Measurements from ENCODE around the gene FBN2.
"Not testable (repeated sequence)": the region's sequence is repeated elsewhere in the genome, so short reads cannot be mapped to it uniquely, and the experiment has no call there.

The FBN2 gene

DNA sequence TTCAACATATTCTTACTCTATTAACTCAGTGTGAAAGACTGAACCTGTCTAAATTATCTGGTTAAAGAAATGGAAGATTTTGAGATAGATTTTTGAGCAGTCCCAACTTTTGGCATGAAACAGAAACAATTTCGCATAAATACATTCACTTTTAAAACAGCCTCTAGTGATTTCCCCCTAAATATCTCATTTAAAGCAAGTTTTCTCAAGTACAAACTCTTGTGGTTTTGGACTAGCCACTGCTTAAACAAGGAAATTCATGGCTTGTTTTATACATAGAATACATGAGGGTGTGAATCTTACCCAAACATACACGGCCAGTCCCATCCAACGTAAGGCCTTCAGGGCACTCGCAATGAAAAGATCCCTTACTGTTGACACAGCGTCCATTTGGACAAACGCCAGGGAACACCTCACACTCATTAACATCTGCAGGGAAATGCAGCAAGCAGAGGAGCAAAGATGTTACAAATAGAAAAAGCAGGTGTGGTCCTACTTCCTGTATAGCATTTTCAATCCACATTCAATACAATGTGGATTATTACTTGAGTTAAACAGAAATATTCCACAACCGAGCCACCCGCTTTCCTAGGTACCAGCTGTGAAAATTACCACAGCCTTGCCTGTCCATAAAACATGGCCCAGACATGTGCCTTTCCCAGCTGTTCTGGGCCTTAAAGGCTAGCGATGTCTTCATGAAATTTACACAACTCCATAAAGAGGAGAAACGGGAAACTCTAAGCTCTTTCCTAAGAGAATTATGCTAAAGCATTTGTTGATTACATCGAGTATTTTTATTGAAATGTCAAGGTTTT lies 188.8 kb downstream of the FBN2 start:
- peak; percentile 89 to 92 for DNase-seq

DNA sequence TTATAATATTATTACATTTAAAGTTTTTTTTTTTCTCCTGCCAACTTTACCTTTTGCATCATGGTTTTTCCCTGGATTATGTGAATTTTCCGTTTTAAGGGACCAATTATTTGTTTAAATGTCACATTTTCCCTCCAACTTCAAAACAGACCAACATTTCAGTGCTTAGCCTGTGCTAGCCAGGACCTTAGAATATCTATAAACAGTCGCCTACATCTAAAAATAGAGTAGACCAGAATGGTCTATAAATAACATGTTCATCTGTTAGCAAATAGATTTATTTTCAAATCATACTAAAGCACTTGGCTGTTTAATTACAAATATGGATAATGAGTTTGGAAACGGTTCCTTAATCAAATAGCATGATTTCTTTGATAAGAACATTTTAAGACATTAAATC lies 192.0 kb downstream of the FBN2 start:
- no peak for DNase-seq

DNA sequence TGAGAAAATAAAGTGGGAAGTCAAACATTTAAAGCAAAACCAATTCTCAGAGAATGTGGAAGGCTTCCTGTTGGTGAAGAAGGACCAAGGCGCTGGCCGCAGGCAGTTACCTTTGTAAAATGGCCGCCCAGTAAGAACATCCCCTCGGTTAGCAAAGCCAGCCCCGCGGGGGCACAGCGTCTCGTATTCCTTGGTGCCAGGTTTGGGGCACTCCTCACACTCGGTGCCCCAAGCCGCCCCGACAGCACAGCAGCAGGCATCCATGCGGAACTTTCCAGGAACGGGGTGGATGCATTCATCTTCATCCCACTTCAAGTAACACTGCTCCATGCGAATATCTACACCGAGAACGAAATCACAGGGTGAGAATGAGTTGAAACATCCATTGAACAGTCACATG lies 192.8 kb downstream of the FBN2 start:
- DNase-seq: no peak

DNA sequence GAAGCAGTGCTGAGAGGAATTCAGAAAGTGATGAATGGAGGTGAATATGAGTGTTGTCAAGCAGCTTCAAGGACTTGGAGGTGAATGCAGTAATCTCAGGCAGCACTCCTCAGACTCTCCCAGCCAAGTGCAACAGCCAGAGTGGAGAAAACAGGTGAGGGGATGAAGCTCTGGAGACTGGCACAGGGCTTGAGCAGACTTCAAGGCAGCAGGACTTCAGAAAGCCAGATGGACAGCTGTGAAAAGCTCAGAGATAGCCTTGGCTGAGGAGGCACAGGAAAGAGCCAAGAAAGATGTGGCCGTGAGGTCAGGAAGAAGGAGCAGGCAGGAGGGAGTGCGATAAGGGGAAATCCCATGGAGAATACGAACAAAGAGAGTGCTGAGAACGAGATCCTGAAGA lies 194.9 kb downstream of the FBN2 start:
- no peak for DNase-seq

DNA sequence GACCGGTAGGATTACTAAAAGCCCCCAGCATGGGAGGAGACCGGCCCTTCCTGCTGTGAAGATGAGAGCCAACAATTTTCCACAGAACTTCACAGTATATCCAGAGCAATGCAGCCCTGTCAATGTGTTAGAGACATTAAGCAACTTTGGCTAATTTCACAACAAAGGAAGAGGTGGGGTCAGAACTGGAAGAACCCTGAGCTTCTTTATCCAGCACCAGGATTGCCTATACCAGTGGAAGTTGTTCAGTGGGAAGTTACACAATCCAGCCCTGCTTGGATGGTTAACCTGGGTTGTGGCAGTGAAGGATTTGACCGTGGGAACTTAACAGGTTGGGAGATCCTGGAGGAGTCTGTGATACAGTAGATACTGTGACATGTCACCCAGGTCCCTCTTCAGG lies 197.0 kb downstream of the FBN2 start:
- DNase-seq: no peak

DNA sequence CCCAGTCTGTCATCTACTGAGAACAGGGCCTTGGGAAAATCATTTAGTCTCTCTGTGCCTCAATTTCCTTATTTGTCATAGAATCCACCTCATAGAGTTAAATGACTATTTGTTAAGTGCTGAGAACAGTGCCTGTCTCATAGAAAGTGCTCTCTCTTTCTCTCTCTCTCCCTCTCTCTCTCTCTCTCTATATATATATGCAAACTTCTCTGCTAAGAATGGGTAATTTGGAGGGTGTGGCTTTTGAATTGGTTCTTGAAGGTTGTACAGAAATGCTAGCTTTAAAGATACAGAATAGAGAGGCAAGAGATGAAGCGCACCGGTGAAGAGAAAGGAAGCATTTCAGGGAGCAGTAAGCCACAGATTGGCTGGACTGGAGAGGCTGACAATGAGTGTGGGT lies 197.4 kb downstream of the FBN2 start:
- DNase-seq: no peak

DNA sequence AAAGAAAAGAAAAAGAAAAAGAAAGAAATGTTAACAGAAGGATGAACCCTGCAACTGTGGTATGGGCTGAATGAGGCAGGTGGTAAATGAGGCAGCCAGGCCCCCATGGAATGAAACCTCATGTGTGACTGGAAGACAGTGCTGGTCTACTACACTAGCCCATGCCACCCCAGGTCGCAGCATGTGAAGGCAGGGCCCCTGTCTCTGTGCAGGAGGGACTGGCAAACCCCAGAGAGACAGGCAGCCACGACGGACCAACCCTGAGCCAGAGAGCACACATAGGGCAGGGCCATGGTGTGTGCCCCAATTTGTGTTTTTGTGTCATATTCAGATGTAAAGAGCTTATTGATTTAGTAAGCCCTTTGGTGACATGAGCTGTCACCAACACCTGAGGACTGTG lies 198.5 kb downstream of the FBN2 start:
- DNase-seq: no peak

DNA sequence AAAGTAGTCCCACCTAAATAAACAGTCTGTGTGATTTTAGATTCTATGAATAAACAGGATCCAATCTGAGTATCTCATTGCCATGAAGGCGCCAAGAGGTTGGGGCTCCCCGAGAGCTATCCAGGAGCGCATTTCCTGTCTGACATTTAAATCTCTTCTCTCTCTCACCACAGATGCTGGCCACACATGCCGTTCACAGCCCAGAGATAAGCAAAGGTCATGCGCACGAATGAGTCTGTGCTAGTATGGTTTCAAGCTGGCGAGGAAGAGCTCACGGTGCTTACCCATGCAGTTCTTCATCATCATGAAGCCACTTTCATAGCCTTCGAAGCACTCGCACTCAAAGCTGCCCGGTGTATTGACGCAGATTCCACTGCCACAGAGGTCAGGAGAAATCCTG lies 199.4 kb downstream of the FBN2 start:
- peak in 1 of 2 experiments; percentile 19 for DNase-seq

DNA sequence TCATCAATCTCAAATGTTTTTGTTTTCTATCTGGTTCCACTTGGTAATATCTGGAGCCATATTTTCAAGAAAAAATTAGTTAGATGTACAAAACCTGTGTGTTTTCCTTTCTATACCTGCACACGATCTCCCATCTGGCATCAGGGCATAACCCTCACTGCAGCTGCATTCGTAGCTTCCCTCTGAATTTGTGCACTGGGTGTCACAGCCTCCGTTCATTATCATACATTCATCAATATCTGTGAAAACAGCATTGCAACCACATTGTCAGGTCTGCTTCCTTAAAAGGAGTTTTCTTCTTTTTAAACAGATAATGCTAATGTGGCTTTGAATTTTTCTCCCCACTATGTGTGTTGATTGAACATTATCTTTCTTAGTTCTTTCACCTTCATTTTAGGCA lies 202.7 kb downstream of the FBN2 start:
- DNase-seq: no peak

DNA sequence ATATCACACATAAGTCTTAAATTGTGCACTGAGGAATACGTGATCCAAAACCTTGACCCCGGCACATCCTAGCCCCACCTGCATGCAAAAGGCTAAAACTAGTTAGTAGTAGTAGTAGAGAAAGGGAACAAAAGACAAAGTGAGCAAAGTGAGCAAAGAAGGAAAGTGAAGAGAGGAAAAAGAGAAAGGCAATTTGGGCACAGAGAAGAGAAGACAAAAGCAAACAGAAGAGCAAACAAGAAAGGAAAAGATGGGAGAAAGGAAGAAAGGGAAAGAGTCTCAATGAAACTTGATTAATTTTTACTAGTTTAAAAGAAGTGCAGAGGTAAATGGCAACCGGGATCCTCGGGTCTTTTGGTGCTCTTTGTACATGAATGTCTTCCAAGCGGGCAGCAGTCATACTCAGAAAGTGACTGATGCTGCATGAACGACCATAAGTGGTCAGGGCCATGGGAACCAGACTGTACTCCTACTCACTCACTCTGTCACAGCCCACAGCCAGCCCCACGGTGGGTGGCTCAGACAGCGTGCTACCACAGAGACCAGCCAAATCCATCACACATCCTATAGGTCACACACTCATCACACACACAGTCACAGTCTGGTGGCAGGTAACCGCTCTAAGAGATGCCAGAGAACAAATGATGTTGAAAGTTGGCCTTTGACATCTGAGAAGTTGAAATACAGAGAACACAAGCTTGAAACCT lies 203.9 kb downstream of the FBN2 start:
- no peak for DNase-seq

DNA sequence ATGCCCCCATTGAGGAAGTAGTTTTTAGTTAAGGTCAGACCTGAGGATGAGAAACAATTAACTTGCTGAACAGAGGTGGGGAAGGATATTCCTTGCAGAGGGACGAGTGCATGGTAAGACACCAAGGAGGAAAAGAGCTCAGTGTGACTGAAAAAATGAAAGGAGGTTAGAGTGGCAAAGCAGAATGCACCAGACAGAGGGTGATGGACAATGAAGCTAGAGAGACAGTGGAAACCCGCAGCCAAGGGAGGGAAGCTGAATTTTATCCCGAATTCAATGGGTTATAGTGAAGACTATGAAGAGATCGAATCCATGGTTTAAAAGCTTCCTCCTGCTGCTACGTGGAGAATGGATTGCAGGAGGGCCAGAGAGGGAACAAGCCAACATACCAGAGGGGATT lies 206.8 kb downstream of the FBN2 start:
- no peak for DNase-seq

DNA sequence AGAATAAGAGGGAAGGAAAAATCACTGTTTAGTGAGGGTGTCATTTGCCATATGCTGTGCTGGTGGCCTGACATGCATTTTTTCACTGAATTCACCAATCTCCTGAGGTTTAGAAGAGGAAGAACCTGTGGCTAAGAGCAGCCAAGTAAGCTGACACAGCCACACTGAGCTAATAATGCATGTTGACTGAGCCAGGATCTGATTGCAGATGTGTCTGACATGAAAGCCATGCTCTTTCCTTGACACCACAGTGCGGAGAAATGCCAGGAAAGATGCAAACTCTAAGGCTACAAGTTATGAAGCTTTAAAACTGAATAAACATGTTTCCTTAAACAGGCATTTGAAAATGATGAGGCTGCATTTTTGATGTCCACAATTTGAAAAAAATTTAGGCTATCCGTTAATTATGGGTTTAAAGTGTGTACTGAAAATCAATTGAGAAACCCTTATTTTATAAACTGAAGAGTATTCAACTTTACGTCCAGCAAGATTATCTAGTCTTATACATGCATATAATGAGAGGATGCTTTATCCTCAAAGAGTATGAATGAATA lies 208.6 kb downstream of the FBN2 start:
- DNase-seq: no peak

DNA sequence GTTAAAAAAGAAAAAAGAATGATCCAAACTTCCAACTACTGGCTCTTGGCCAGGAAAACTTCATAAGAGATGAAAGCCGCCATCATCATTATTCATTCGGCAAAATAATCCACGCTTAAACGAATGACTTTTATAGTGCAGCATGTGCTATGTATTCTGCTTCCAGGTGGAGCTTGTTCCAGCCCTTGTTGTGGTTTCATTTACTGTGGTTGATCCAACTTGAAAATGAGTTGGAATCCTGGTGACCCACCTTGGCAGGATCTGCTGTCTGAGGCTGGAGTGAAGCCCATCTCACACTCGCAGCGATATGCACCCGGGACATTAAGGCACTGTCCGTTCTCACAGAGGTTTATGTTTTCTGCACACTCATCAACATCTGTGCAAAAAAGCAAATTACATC lies 209.6 kb downstream of the FBN2 start:
- no peak for DNase-seq

DNA sequence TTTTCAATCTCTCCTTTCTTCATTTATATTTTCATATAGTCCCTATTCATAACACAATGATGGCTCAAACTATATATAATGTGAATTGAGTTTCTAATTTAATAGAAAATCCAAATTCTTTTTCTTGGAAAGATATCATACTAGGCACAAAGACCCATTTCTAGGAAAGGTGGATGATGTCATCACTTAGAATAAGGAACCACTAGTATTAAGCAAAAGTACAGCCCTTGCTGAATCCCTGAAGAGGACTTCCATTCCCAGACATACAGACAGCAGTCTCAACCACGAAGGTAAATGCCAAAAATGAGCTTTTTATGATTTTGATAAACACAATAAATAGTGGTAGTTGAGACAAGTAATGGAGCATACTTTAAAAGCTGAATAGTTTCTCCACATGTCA lies 210.0 kb downstream of the FBN2 start:
- no peak for DNase-seq

DNA sequence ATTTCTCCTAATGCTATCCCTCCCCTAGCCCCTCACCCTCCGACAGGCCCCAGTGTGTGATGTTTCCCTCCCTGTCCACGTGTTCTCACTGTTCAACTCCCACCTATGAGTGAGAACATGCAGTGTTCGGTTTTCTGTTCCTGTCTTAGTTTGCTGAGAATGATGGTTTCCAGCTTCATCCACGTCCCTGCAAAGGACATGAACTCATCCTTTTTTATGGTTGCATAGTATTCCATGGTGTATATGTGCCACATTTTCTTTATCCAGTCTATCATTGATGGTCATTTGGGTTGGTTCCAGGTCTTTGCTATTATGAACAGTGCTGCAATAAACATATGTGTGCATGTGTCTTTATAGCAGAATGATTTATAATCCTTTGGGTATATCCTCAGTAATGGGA lies 216.6 kb downstream of the FBN2 start:
- not testable (repeated sequence) for DNase-seq

DNA sequence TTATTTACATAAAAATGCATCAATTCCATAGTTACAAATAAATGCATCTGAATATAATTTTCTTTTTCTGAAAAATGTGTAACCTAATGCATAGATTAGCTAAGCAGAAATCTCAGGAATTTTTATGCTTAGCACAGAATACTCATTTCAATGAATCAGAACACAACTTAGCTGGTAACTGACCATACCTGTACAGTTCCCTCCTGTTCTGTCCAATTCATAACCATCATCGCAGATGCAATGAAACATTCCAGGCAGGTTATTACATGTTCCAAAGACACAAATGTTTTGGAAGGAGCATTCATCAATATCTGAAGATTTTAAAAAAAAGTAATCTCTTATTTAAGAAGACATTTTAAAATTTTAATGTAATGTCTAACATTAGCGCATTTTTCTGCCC lies 219.4 kb downstream of the FBN2 start:
- no peak for DNase-seq

DNA sequence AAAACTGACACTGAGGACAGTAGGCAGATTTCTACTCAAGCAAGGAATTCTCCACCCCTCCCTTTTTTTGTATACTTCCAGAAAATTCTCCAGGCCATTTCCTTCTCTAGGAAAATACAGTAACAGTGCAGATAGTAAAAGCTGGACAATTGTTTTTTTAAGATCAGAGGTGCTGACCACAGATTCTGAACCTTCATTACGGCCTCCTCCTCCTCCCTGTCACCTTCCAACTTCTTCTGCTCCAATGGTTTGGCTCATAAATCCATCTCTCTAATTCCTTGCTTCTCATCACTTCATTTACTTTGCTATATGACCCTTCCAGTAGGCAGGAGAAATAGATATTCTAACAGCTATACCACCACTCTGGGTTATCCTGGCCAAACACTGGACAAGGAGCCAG lies 220.6 kb downstream of the FBN2 start:
- no peak for DNase-seq

DNA sequence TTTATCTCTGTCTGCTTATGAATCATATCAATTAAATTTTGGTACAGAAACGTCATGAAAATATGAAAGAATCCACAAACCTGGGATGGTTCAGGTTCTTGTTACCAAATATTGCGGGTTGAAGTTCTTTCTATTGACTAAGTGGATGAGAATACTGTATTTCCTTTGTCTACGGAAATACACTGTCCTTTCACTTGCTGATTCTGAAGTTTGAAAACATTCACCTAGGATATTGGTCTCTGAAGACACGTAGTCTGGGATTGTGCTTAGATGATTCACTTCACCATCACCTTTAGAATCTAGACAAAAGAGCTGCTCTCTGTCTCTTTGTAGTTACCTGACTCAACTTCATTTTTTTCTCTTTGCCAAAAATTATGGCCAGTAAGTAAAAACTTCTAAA lies 222.4 kb downstream of the FBN2 start:
- DNase-seq: no peak

DNA sequence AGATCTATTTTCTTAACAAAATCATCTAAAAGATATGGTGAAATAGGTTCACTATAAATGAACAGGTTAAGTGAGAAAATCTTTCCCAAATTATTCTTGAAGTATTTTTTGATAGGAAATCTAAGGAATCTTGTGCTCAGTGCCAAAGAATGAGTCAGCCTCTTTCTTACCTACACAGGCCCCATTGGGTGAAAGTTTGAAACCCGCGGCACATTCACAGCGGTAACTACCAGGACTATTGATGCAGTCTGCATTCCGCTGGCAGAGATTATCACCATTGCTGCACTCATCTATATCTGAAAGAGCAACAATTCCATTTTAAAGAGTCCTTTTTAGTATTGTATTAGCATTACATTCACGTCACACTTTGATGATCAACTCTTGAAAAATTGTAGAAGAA lies 232.7 kb downstream of the FBN2 start:
- DNase-seq: no peak

DNA sequence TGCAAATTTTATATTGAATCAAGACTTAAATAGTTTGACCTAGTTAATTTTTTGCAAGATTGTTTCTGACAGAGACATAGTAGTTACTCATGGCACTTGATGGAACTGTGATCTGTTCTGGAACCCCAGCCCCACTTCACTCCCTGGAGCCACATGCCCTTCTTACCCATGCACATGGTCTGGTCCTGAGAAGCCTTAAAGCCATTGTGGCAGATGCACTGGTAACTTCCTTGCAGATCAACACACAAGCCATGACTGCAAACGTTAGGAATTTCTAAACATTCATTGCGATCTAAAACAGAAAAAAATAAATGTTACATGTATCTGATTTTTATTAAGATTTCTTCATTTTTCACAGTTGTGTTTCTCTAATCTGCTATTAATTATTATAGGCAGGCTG lies 233.3 kb downstream of the FBN2 start:
- DNase-seq: no peak

DNA sequence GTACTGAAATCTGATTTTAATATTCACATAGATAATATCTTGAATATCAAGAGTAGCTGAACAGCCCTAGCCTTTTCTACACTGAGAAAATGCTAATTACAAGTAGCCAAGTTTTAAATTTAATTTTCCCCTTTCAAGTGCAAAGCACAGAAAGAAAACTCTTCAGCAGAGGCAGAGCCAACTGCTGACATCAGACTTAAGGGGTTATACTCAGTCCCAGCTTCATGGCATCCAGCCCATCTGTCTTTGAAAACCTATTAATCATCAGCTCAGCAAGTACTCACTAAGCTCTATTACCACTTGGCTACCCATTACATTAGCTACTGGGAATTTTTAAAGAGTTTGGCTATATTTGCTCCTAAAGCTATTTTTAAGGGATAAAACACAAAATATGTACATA lies 234.0 kb downstream of the FBN2 start:
- no peak for DNase-seq

DNA sequence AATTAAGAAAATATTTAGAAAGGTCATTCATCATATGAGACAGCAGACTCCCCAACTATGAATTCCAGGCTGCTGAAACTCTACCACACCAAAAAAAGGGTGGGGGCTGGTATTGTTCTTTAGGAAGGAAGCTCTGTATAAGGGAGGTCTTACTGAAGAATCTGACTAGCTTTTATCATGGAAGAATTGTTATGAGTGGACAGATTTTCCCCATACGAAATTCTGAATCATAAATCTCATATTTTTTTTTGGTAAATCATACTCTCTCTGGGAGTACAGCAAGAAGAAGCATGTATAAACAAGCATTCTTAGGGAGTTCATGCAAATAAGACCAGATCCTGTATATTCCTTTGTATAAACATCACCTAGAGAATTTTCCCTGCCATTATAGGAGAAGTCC lies 234.5 kb downstream of the FBN2 start:
- no peak for DNase-seq

DNA sequence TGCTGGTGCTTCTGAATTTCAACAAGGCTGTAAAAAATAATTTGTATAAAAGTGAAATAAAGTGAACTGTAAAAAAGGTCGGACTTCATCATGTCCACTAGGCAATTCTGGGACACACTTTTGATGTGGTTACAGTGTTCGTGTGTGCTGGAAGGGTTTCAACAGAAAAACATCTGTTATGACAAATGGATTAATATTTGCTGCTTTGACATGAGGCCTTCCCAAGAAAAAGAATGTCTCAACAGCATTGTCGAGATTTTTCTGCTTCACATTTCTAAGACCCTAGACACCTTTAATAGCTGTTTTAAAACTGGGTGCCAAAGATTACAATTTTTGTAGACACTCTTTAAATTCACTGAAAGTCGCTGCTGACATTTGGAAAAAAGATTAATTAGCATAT lies 237.9 kb downstream of the FBN2 start:
- no peak for DNase-seq

DNA sequence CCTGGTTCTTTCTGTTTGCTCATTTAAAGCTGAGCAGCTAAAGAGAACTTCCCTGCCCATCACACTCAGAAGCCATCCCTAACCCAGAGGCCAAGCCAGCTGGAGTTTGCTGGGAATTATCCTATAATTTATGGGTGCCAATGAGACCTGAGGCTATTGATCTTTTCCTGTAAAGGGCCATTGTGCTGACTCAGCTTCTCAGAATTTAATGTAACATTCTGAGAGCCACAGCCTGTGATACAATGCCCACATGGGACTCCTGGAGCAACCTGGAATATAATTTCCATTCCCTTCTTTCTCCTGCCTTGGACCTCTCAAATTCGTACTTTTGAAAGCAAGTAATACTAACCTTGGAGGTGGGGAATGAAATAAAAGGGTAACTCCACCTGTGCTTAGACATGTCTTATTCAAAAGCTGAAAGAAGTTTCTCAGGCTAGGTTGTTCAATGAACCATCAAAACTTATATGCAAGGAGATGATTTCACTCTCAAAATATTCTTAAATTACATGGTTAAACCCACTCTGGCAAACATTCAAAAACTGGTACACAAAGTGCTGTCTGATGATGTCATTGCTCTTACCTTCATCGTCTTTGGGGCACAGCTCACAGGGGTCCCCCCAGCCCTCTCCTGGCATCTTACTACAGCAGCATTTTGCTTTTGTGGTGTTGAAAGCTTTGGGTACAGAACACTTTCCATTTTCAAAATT lies 247.7 kb downstream of the FBN2 start:
- peak in 1 of 2 experiments; percentile 18 for DNase-seq

All from SHP77 (cell line).